Endothelial cell of umbilical vein (primary cell): Measurements from ENCODE around the gene CD151. TPM values are rescaled to one million over a fixed set of nuclear protein-coding genes. Genes with fewer than 3 reads are reported as not detected.

Experiments
- BruUV-seq: library from RNA; stranded (reverse); fragments of 400-500 nt; replicated peaks from 2 replicates; lab custom pipeline; 2021; lab: Mats Ljungman, UMichigan
- CTCF ChIA-PET: fragments of 300-600, 350-600 bp; sonication (Branson Sonifier 250); formaldehyde crosslinking; loops from one replicate; lab custom pipeline; 2021; ENCODE audit warnings: antibody characterized with exemption, inconsistent platforms; lab: Charles Lee
- POLR2A ChIA-PET: fragments of 300-600, 350-600 bp; sonication (Branson Sonifier 250); formaldehyde crosslinking; loops from one replicate; lab custom pipeline; 2021; ENCODE audit warnings: antibody characterized with exemption, inconsistent platforms; lab: Charles Lee
- DNase-seq: peaks from one replicate; pipeline ENCODE4 v3.0.0-alpha.2; 2011; ENCODE audit warnings: low read depth, low spot score
- FAIRE-seq: peaks from 2 replicates; lab custom pipeline; 2011; peaks lifted over from hg19 to GRCh38; lab: Jason Lieb, UNC
- H2AFZ ChIP-seq: 2 replicates; pipeline ENCODE4 v1.6.0; 2012; ENCODE audit warnings: low read depth, low read length, control low read depth, inconsistent platforms
- H3K27ac ChIP-seq: 2 replicates; pipeline ENCODE4 v1.5.1; 2011; ENCODE audit warnings: low read depth, mild to moderate bottlenecking, control low read depth, low read length, moderate library complexity; ENCODE audit not compliant: insufficient read depth
- H3K27me3 ChIP-seq, 2 experiments: 2 replicates each; pipeline versions ENCODE4 v1.6.0 to v1.6.1; 2011; ENCODE audit warnings: low read length in 2 of 2, mixed read lengths in 1 of 2; ENCODE audit not compliant: control insufficient read depth in 2 of 2, insufficient read depth in 2 of 2
- H3K36me3 ChIP-seq, 2 experiments: 2 replicates in 1 of 2; 3 replicates in 1 of 2; pipeline ENCODE4 v1.5.1; 2011; ENCODE audit warnings: low read length in 2 of 2, mild to moderate bottlenecking in 1 of 2, moderate library complexity in 1 of 2; ENCODE audit not compliant: control insufficient read depth in 2 of 2, insufficient read depth in 2 of 2; ENCODE audit errors: extremely low read depth in 1 of 2
- H3K4me1 ChIP-seq: 3 replicates; pipeline ENCODE4 v1.5.1; 2011; ENCODE audit warnings: mild to moderate bottlenecking, low read length; ENCODE audit not compliant: control insufficient read depth, insufficient read depth; ENCODE audit errors: extremely low read depth
- H3K4me2 ChIP-seq: 2 replicates; pipeline ENCODE4 v1.6.1; 2011; ENCODE audit warnings: low read length, control low read depth, mixed read lengths; ENCODE audit not compliant: insufficient read depth
- H3K4me3 ChIP-seq, 3 experiments: fragments of 200-600 bp in 1 of 3; sonication (generic), shearing (Covaris generic) in 1 of 3; replicated peaks in 1 of 3; 2 replicates each; pipeline ENCODE4 v1.5.1; 2011 to 2016; ENCODE audit warnings: control low read depth in 3 of 3, low read length in 3 of 3, mild to moderate bottlenecking in 2 of 3, inconsistent platforms in 1 of 3, low read depth in 1 of 3, moderate library complexity in 1 of 3; ENCODE audit not compliant: insufficient read depth in 1 of 3
- H3K79me2 ChIP-seq: 2 replicates; pipeline ENCODE4 v1.6.0; 2012; ENCODE audit warnings: low read length, inconsistent platforms; ENCODE audit not compliant: control insufficient read depth, insufficient read depth
- H3K9ac ChIP-seq: replicated peaks from 2 replicates; pipeline ENCODE3; 2011; ENCODE audit warnings: low read length, control low read depth; ENCODE audit not compliant: insufficient read depth; ENCODE audit errors: extremely low read depth
- H3K9me1 ChIP-seq: replicated peaks from 3 replicates; pipeline ENCODE4 v1.6.0; 2011; ENCODE audit warnings: mild to moderate bottlenecking, low read length; ENCODE audit not compliant: control insufficient read depth, insufficient read depth; ENCODE audit errors: extremely low read depth
- H3K9me3 ChIP-seq: replicated peaks from 2 replicates; pipeline ENCODE4 v1.5.1; 2012; ENCODE audit warnings: low read length, inconsistent platforms; ENCODE audit not compliant: control insufficient read depth, insufficient read depth
- H4K20me1 ChIP-seq: replicated peaks from 2 replicates; pipeline ENCODE3; 2011; ENCODE audit warnings: mild to moderate bottlenecking, low read length; ENCODE audit not compliant: control insufficient read depth, insufficient read depth; ENCODE audit errors: extremely low read depth
- FOS ChIP-seq: IDR thresholded peaks from 2 replicates; pipeline ENCODE4 v1.6.1; 2011; ENCODE audit warnings: mild to moderate bottlenecking, low read length, moderate library complexity, borderline replicate concordance; ENCODE audit not compliant: insufficient read depth
- GATA2 ChIP-seq: IDR thresholded peaks from 2 replicates; pipeline ENCODE4 v1.7.0; 2011; ENCODE audit warnings: low read depth, mild to moderate bottlenecking, moderate library complexity, mixed read lengths, low read length; ENCODE audit not compliant: insufficient read length, insufficient read depth
- JUN ChIP-seq: IDR thresholded peaks from 2 replicates; pipeline ENCODE4 v1.6.1; 2011; ENCODE audit warnings: borderline replicate concordance, low read depth; ENCODE audit not compliant: insufficient read length, insufficient read depth
- MYC ChIP-seq: IDR thresholded peaks from one replicate; pipeline ENCODE4 v1.6.1; 2011; ENCODE audit warnings: mild to moderate bottlenecking, low read depth, low read length
- POLR2A ChIP-seq: IDR thresholded peaks from 2 replicates; pipeline ENCODE4 v1.6.1; 2012; ENCODE audit warnings: low read depth, mild to moderate bottlenecking, control low read depth, low read length
- POLR2AphosphoS5 ChIP-seq: IDR thresholded peaks from 2 replicates; pipeline ENCODE4 v1.6.1; 2012; ENCODE audit warnings: low read depth, mild to moderate bottlenecking, control low read depth, low read length, moderate library complexity; ENCODE audit not compliant: insufficient read depth
- dilution Hi-C: fragments of 300-500 bp; cut with MboI; formaldehyde crosslinking; loops from one replicate; pipeline ENCODE4 v1.15.0; 2019; ENCODE audit warnings: low sequenced_read_pairs; ENCODE audit not compliant: extremely low pct_ligation_motif_present
- intact Hi-C: fragments of 100-400 bp; cut with micrococcal nuclease; formaldehyde crosslinking; loops from one replicate; pipeline ENCODE4 v1.10.0; 2022
- polyA plus RNA-seq, 4 experiments: library from polyadenylated mRNA; depleted of rRNA in 3 of 4; stranded (reverse) in 3 of 4; unstranded in 1 of 4; fragments of >200 nt; gene quantifications; 2 replicates each; pipeline versions ENCODE4 v1.2.1 to v1.2.3, GENCODE V29; 2011 to 2012; ENCODE audit warnings: missing spikeins in 1 of 4
- total RNA-seq: library from RNA; stranded (reverse); gene quantifications from 2 replicates; pipeline ENCODE4 v1.2.3, GENCODE V29; 2021
- TF ChIP-seq, protein P1 (sequence below): IDR thresholded peaks from 2 replicates; pipeline ENCODE4 v1.6.1; 2011; ENCODE audit not compliant: insufficient read depth, insufficient read length
- TF ChIP-seq, protein P2 (sequence below), 2 donors: IDR thresholded peaks; 1 replicate in 1 of 2; 2 replicates in 1 of 2; pipeline ENCODE4 v1.5.1; 2011; ENCODE audit warnings: low read length in 2 of 2, mild to moderate bottlenecking in 2 of 2, moderate library complexity in 2 of 2, control low read depth in 1 of 2, inconsistent platforms in 1 of 2, low read depth in 1 of 2; ENCODE audit not compliant: insufficient read depth in 1 of 2; ENCODE audit errors: extremely low read depth in 1 of 2

The CD151 gene
- total and polyA plus RNA-seq, 2 donors (not counting 3 experiments of a cell fraction or from before 2014, with no cell fraction given) = 515 to 1,090 TPM

DNA sequence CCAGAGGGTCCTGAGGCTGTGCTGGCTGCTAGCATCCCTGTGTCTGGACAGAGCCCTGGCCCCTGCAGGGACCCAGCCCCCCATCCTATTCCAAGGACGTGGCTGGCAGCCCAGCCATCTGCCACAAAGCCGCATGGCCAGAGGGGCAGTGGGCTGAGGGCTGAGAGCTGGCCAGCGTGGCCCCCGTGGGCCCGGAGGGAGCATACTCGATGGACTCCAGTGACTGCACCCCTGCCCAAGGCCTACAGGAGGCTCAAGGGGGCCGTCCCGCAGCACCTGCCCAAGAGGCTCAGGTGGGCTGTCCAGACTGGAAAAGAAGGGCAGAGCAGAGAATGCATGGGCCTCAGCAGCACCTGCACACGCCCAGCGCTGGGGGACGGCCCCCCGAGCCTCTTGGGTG, 23.0 kb downstream of the CD151 start:
- dilution Hi-C loops (no loop called here), intact Hi-C loops (no loop called here)
- TF ChIP-seq JUN (no peak), MYC (no peak), POLR2A (no peak), FOS (no peak)
- TF ChIP-seq, protein P1, sequence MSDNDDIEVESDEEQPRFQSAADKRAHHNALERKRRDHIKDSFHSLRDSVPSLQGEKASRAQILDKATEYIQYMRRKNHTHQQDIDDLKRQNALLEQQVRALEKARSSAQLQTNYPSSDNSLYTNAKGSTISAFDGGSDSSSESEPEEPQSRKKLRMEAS = no peak
- FAIRE-seq = no peak
- no peaks in the 10 kb centered on the region for H3K36me3 ChIP-seq
- DNase-seq = no peak
- H3K9ac ChIP-seq = no peak overlapping the region
- H3K4me3 ChIP-seq = no peak overlapping the region
- H3K4me2 ChIP-seq = no peak overlapping the region
- no TSS peak for BruUV-seq
- no peak overlapping the region for H2AFZ ChIP-seq
- H3K9me1 ChIP-seq = no peaks in the 10 kb centered on the region
- H4K20me1 ChIP-seq = no peaks in the 10 kb centered on the region
- CTCF ChIA-PET = interaction anchor here (0.9 to 1.8 kb wide), 5 partner anchors 8 to 196 kb away, joined by 3 to 12 read pairs (median 4); no protein-coding TSS in a partner anchor
- no peaks in the 10 kb centered on the region for H3K4me1 ChIP-seq
- H3K79me2 ChIP-seq = no peaks in the 10 kb centered on the region
- no peaks in the 10 kb centered on the region for H3K9me3 ChIP-seq
- POLR2A ChIA-PET = no interaction called here
- no peak overlapping the region for H3K27ac ChIP-seq
- no peaks in the 10 kb centered on the region for H3K27me3 ChIP-seq

DNA sequence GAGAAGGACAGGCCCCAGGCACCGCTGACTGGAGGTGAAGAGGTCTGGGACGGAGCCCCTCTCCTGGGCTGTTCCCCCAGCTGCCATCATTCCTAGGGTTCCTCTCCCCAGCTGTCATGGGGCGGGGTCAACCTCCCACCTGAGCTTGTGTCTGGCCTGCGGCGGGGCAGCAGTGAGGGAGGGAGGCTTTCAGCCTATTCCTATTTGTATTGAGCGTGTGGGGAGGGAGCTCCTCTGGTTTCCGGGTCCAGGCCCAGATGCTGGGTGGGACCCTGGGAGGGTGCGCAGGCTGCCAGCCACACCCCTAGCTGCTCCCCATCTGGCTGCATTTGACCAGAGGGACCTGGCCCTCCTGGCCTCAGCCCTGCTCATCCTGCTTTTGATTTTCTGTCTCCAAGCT, 23.6 kb downstream of the CD151 start:
- FAIRE-seq = no peak
- ChIA-PET POLR2A (interaction anchor here (0.6 kb wide), 1 partner anchor 69 kb away, joined by 3 read pairs; the partner anchor contains the start of gene AP2A2), CTCF (interaction anchor here (0.9 to 1.8 kb wide), 5 partner anchors 9 to 195 kb away, joined by 3 to 12 read pairs (median 4); no protein-coding TSS in a partner anchor)
- TF ChIP-seq GATA2 = no peak
- TF ChIP-seq POLR2AphosphoS5 = no peak
- TF ChIP-seq, protein P2, sequence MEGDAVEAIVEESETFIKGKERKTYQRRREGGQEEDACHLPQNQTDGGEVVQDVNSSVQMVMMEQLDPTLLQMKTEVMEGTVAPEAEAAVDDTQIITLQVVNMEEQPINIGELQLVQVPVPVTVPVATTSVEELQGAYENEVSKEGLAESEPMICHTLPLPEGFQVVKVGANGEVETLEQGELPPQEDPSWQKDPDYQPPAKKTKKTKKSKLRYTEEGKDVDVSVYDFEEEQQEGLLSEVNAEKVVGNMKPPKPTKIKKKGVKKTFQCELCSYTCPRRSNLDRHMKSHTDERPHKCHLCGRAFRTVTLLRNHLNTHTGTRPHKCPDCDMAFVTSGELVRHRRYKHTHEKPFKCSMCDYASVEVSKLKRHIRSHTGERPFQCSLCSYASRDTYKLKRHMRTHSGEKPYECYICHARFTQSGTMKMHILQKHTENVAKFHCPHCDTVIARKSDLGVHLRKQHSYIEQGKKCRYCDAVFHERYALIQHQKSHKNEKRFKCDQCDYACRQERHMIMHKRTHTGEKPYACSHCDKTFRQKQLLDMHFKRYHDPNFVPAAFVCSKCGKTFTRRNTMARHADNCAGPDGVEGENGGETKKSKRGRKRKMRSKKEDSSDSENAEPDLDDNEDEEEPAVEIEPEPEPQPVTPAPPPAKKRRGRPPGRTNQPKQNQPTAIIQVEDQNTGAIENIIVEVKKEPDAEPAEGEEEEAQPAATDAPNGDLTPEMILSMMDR (IDR thresholded peaks at IDR 0.05; ENCODE audit: extremely low read depth in 1 of 2, insufficient read depth in 1 of 2, low read depth in 1 of 2, low read length in 2 of 2) = no peak
- TF ChIP-seq, protein P1 = no peak
- no peak overlapping the region for H3K27ac ChIP-seq
- no peaks in the 10 kb centered on the region for H4K20me1 ChIP-seq
- H3K4me3 ChIP-seq = no peak overlapping the region
- dilution Hi-C loops = no loop called here
- H3K9me1 ChIP-seq = no peaks in the 10 kb centered on the region
- no peaks in the 10 kb centered on the region for H3K9me3 ChIP-seq
- no peak for DNase-seq
- no peaks in the 10 kb centered on the region for H3K4me1 ChIP-seq
- no peak overlapping the region for H3K4me2 ChIP-seq
- intact Hi-C loops = no loop called here
- H3K9ac ChIP-seq = no peak overlapping the region
- H3K79me2 ChIP-seq = no peaks in the 10 kb centered on the region
- H3K36me3 ChIP-seq = no peaks in the 10 kb centered on the region
- H2AFZ ChIP-seq = no peak overlapping the region
- no TSS peak for BruUV-seq
- H3K27me3 ChIP-seq = no peaks in the 10 kb centered on the region
